ENCODE measurements around the gene PRKAR1B.
"Not testable (repeated sequence)": the region's sequence is repeated elsewhere in the genome, so short reads cannot be mapped to it uniquely, and the experiment has no call there.

The PRKAR1B gene

DNA sequence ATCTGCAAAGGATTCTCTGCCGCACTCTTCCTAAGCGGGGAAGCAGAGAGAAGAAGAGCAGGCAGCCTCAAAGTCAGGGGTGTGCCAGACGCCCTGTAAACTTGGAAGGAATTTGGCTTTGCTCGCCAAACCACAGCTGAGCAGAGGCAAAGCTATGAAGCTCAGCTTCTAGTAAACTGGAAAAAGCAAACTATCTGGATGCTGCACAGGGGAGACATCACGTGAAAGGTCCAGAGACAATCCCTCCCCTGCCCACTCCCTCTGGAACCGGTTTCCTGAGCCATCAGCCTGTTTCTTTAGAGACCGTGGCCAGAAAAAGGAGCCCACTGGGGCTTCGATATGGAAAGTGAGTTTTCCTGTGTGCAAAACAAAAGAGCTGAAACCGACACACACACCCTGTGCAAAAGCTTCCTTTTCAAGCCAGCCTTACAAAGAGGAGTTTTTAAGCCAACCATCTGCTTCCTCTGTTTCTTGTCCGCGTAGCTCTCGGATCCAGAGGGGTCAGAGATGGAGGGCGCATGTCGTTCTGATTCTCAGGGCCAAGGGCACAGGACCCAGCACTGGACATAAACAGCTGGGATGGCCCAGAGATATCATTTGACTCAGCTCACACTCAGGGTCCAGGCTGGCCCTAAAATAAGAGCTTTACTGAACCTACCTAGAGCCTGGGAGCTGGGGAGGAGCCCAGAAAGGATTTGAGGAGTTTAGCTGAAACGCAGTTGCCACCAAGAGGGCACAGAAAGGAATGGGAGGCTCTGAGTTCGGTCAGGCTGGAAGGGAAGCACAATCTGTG is 58.7 kb downstream of the PRKAR1B start:
- no peak for DNase-seq (ENCODE audit: low read depth)

DNA sequence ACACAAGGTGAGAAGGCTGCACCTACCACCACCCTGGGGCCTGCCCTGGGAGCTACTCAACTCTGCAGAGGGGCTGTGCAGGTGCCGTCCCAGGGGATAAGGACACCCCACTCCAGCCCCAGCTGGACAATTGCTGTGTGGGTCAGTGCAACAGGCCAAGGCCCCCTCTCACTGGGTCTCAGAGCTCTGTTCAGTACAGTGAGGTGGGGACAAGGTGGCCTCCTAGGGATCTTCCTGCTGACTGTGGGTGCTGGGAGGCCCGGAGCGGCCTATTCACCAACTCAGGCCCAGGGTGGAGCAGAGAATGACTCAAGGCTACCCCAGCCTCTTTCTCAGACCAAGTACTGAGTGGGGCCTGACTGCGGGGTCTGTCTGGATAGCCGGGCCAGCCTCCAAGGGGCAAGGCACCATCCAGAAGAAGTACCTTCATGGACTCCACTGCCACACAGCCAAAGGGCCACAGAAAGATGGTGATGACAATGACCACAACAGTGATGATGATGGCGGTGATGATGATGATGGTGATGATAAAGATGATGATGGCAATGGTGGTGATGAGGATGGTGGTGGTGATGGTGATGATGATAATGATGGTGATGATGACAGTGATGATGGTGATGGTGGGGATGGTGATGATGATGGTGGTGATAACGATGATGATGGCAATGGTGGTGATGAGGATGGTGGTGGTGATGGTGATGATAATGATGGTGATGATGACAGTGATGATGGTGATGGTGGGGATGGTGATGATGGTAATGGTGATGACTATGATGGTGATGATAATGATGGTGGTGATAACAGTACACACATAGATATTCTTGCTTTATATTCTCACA is 60.4 kb downstream of the PRKAR1B start:
- DNase-seq (ENCODE audit: low read depth), result no peak

GRCh38 chr7:665736-666453 is 61.2 kb downstream of the PRKAR1B start:
- DNase-seq (ENCODE audit: low read depth), result no peak

GRCh38 chr7:664997-665735 is 61.9 kb downstream of the PRKAR1B start:
- no peak for DNase-seq (ENCODE audit: low read depth)

- no peak for DNase-seq (ENCODE audit: low read depth)
Measured at GRCh38 chr7:664402-664775, 62.7 kb downstream of the PRKAR1B start.

GRCh38 chr7:662576-662975 is 64.5 kb downstream of the PRKAR1B start:
- DNase-seq (ENCODE audit: low read depth), result no peak

DNA sequence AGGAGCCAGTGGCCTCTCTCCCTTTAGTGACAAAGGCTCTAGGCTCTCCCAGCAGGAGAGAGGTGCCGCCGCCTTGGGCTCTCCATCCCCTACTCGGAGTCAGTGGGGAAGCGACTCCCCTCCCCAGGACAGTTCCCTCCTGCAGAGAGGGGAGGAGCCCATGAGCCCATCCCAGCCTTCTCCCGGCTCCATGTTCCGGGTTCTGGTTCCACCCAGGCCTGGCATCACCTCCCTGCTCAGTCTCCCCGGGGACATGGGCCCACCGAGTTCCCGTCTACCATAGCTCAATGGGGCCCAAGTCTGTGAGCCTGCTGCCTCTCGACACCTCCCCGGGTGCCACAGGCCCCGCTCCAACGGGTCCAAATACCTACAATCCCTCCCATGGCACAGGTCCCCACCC is 67.1 kb downstream of the PRKAR1B start:
- DNase-seq (ENCODE audit: low read depth), result no peak

DNA sequence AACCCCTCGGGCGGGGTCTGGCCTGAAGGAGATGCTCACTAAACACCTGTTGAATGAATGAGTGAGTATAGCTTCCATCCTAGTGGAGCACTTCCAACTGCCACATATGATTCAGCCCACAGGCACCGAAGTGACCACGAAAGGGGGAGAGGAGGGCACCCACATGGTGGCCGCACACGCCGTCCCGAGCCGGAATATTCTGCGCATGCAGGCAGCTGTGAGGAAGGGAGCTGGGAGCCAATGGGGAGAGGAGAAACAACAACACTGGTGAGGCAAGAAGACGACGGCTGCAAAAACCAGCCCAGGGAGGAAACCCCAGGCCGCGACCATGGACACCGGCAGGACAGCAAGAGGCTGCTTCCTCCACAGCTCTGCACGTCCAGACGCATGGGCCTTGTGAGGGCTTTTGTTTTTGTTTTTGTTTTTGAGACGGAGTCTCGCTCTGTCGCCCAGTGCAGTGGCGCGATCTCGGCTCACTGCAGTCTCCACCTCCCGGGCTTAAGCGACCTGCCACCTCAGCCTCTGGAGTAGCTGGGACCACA is 67.7 kb downstream of the PRKAR1B start:
- no peak for DNase-seq (ENCODE audit: low read depth)

- no peak for DNase-seq (ENCODE audit: low read depth)
Measured at GRCh38 chr7:657565-658119, 69.4 kb downstream of the PRKAR1B start.

DNA sequence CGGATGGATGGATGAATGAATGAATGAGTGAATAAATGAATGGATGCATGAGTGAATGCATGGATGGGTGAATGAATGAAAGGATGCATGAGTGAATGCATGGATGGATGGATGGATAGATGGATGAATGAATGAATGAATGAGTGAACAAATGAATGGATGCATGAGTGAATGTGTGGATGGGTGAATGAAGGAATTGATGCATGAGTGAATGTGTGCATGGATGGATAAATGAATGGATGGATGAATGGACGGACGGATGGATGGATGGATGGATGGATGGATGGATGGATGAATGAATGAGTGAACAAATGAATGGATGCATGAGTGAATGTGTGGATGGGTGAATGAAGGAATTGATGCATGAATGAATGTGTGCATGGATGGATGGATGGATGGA is 70.1 kb downstream of the PRKAR1B start:
- DNase-seq (ENCODE audit: low read depth), result not testable (repeated sequence)

GRCh38 chr7:655758-656157 is 71.3 kb downstream of the PRKAR1B start:
- no peak for DNase-seq (ENCODE audit: low read depth)

- no peak for DNase-seq (ENCODE audit: low read depth)
Measured at GRCh38 chr7:653829-654764, 73.0 kb downstream of the PRKAR1B start.

DNA sequence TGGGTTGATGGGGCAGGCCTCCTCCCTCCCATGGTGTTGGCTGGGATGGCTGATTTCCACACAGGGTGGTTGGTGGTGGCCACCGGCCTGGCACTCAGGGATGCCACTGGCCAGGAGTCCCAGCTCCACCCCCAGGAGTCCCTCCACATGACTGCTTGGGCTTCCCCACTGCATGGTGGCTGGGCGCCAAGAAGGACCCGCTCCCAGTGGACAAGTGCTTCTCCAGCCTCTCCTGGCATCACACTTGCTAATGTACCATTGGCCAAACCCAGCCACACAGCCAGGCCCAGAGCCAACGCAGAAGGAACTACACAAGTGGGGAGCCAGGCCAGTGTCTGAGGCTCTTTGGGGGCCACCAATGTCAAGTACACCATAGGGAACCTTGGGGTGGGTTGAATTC is 74.2 kb downstream of the PRKAR1B start:
- DNase-seq (ENCODE audit: low read depth), result no peak

- not testable (repeated sequence) for DNase-seq (ENCODE audit: low read depth)
Measured at GRCh38 chr7:652167-652566, 74.9 kb downstream of the PRKAR1B start.

DNA sequence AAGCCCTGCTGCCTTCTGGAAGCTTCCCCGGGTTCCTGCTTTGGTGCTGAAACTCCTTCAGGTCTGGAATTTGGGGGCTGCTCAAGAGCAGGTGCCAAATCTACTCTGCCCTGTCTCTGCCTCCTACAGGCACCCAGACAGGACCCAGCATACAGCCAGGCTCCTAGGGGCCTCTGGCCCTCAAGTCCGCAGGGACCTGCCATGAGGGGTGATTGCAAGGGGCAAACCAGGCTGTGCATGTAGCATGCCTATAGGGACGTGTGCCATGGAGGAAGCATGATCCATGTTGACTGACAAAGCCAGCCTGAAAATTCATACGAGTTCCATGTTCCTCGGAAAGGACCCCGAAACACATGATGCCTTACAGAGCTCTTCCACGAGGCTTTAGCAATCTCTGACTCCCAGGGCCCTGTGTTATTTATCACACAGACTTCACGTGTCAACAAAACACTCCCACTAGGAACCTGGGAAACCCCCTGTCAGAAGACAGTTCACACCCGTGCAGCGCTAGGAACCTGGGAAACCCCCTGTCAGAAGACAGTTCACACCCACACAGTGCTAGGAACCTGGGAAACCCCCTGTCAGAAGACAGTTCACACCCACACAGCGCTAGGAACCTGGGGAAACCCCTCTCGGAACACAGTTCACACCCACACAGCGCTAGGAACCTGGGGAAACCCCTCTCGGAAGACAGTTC is 75.9 kb downstream of the PRKAR1B start:
- no peak for DNase-seq (ENCODE audit: low read depth)

- no peak for DNase-seq (ENCODE audit: low read depth)
Measured at GRCh38 chr7:650339-651031, 76.6 kb downstream of the PRKAR1B start.

DNA sequence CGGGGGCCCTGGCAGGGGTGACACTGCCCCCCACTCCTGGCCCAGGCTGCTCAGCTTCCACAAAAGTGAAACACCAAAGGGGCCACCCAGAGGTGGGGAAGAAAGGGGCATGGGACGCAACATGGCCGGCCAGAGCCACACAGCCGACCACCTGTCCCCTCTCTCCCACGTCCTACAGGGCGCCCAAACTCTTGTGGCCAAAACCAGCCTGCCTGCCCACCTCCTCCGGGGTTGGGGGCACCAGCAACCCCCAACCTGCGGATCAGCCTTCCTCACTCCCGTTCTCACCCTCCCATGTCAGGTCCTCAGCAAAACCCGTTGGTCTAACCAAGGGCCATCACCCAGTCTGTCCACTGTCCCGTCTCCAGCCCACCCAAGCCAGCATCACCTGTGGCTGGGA is 80.1 kb downstream of the PRKAR1B start:
- no peak for DNase-seq (ENCODE audit: low read depth)

- no peak for DNase-seq (ENCODE audit: low read depth)
Measured at GRCh38 chr7:646487-646886, 80.6 kb downstream of the PRKAR1B start.

DNA sequence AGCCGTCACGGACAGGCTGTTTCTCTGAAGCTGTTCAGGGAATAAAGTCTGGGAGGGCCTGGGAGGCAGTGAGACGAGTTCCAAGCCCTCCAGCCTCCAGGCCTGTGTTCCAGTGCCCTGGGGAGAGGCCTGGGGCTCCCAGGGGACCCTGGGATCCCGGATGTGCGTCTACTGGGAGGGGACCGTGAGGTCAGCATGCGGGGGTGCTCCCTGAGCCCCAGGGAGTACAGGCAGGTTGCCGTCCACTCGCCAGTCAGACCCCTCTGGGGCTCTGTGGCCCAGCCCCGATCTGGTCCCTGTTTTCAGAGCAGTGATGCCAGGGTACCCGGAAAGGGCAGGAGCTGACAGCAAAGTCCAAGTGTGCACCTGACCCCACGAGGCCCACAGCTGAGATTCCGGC is 81.5 kb downstream of the PRKAR1B start:
- DNase-seq (ENCODE audit: low read depth), result no peak

All from stimulated activated CD8-positive, alpha-beta memory T cell treated with anti-CD3 and anti-CD28 coated beads, Interleukin-7, amount 100 ng/mL, for 24 hours (primary cell).